CD4-positive, alpha-beta T cell (primary cell): Measurements from ENCODE around the gene ADAMTS17. TPM values are rescaled to one million over a fixed set of nuclear protein-coding genes. Genes with fewer than 3 reads are reported as not detected.

Experiments used
- ATAC-seq: fragments of 200-7000 bp; cut with Tn5 transposase; one replicate; pipeline ENCODE4 v1.10.0; 2022; ENCODE audit warnings: mild to moderate bottlenecking; ENCODE audit not compliant: poor library complexity
- CTCF ChIA-PET: fragments of 350-600 bp; sonication (Branson Sonifier 250); formaldehyde crosslinking; loops from one replicate; lab custom pipeline; 2021; ENCODE audit warnings: antibody characterized with exemption, inconsistent platforms; lab: Charles Lee
- POLR2A ChIA-PET: fragments of 350-600 bp; sonication (Branson Sonifier 250); formaldehyde crosslinking; loops from one replicate; lab custom pipeline; 2021; ENCODE audit warnings: antibody characterized with exemption, inconsistent platforms; lab: Charles Lee
- DNase-seq, 14 experiments: peaks; one replicate each; pipeline ENCODE4 v3.0.0-alpha.2; 2013 to 2020; ENCODE audit warnings: mixed read lengths in 2 of 14
- H3K27ac ChIP-seq, 2 donors: one replicate each; pipeline versions ENCODE4 v1.5.1 to v1.7.0; 2013; ENCODE audit warnings: low read length in 2 of 2, low read depth in 1 of 2, mild to moderate bottlenecking in 1 of 2
- H3K27me3 ChIP-seq, 2 experiments: 1 replicate in 1 of 2; 2 replicates in 1 of 2; pipeline versions ENCODE4 v1.6.1 to v1.7.0; 2013; ENCODE audit warnings: low read length in 2 of 2, control low read depth in 1 of 2, mild to moderate bottlenecking in 1 of 2, moderate library complexity in 1 of 2; ENCODE audit not compliant: insufficient read depth in 2 of 2, control insufficient read depth in 1 of 2
- H3K36me3 ChIP-seq: one replicate; pipeline ENCODE4 v1.6.1; 2013; ENCODE audit warnings: low read length, control low read depth; ENCODE audit not compliant: insufficient read depth
- H3K4me1 ChIP-seq: one replicate; pipeline ENCODE4 v1.6.1; 2013; ENCODE audit warnings: low read length, control low read depth; ENCODE audit not compliant: insufficient read depth
- H3K4me3 ChIP-seq: one replicate; pipeline ENCODE4 v1.5.1; 2013; ENCODE audit warnings: mild to moderate bottlenecking, low read length, moderate library complexity
- H3K9me3 ChIP-seq, 2 experiments: 1 replicate in 1 of 2; 2 replicates in 1 of 2; pipeline versions ENCODE4 v1.6.1 to v1.7.0; 2013; ENCODE audit warnings: low read length in 2 of 2, mild to moderate bottlenecking in 2 of 2, control low read depth in 1 of 2, moderate library complexity in 1 of 2; ENCODE audit not compliant: control insufficient read depth in 1 of 2, insufficient read depth in 1 of 2
- H3K27ac Mint-ChIP-seq: one replicate; pipeline ENCODE4 v1.8.0; 2020; ENCODE audit warnings: mixed read lengths
- H3K27me3 Mint-ChIP-seq: one replicate; pipeline ENCODE4 v1.8.0; 2021; ENCODE audit warnings: mixed read lengths
- H3K36me3 Mint-ChIP-seq: one replicate; pipeline ENCODE4 v1.8.0; 2021; ENCODE audit warnings: low read depth, mixed read lengths
- H3K4me1 Mint-ChIP-seq: one replicate; pipeline ENCODE4 v1.8.0; 2021; ENCODE audit warnings: low read depth, mixed read lengths
- H3K4me3 Mint-ChIP-seq: one replicate; pipeline ENCODE4 v1.8.0; 2020; ENCODE audit warnings: mild to moderate bottlenecking, mixed read lengths
- H3K9me3 Mint-ChIP-seq: one replicate; pipeline ENCODE4 v1.8.0; 2020; ENCODE audit warnings: mixed read lengths
- intact Hi-C, 2 experiments: fragments of 100-400 bp; cut with DNase I in 1 of 2; cut with micrococcal nuclease in 1 of 2; formaldehyde crosslinking; loops; one replicate each; pipeline versions ENCODE4 v1.15.1 to v1.9.0; 2023 to 2025; cut with DNase I, micrococcal nuclease
- total RNA-seq, 174 experiments: library from RNA in 2 of 174; stranded (reverse) in 2 of 174; gene quantifications; one replicate each; pipeline ENCODE4 v1.2.3 and lab custom pipeline; 2021 to 2026
- TF ChIP-seq, protein P1 (sequence below): fragments of 200-600 bp; IDR thresholded peaks from one replicate; pipeline ENCODE4 v1.8.0; 2022; ENCODE audit warnings: antibody characterized with exemption, mild to moderate bottlenecking

ADAMTS17 gene
- total RNA-seq, 2 experiments from 2014 or later, result 9.9 to 13.2 TPM

DNA sequence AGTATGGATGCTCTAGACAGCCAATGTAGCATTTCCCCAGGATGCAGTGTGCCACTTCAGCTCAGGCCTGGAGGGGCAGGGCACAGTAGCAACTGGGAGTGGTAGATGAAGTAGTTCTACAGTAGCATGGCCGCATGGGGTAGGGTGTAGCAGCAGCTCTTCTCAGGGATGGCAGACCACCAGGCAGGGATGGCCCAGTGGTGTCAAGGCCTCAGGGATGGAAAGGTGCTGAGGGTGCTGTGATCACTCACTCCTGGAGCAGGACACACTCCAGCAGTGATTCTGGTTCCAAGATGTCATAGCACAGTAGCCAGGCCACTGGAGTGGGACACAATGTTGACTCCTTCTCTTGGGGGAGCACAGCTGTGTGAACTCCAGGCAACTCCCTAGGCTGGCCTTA lies 397.6 kb downstream of the ADAMTS17 start:
- TF ChIP-seq, protein P1, sequence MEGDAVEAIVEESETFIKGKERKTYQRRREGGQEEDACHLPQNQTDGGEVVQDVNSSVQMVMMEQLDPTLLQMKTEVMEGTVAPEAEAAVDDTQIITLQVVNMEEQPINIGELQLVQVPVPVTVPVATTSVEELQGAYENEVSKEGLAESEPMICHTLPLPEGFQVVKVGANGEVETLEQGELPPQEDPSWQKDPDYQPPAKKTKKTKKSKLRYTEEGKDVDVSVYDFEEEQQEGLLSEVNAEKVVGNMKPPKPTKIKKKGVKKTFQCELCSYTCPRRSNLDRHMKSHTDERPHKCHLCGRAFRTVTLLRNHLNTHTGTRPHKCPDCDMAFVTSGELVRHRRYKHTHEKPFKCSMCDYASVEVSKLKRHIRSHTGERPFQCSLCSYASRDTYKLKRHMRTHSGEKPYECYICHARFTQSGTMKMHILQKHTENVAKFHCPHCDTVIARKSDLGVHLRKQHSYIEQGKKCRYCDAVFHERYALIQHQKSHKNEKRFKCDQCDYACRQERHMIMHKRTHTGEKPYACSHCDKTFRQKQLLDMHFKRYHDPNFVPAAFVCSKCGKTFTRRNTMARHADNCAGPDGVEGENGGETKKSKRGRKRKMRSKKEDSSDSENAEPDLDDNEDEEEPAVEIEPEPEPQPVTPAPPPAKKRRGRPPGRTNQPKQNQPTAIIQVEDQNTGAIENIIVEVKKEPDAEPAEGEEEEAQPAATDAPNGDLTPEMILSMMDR, result no peak
- no peak overlapping the region for H3K27ac ChIP-seq
- no peak for DNase-seq
- H3K4me1 ChIP-seq, result no peaks in the 10 kb centered on the region
- peaks cover 20% of the 10 kb centered on the region for H3K9me3 Mint-ChIP-seq
- no peaks in the 10 kb centered on the region for H3K4me1 Mint-ChIP-seq
- no peaks in the 10 kb centered on the region for H3K27me3 ChIP-seq
- POLR2A ChIA-PET, result no interaction called here
- intact Hi-C loops, result no loop called here
- no peak overlapping the region for H3K27ac Mint-ChIP-seq
- no peak overlapping the region for H3K4me3 ChIP-seq
- no peak for ATAC-seq
- no peak overlapping the region for H3K4me3 Mint-ChIP-seq
- H3K9me3 ChIP-seq, result peaks cover 25 to 28% of the 10 kb centered on the region in 2 experiments
- H3K27me3 Mint-ChIP-seq, result peaks cover 8% of the 10 kb centered on the region
- no peaks in the 10 kb centered on the region for H3K36me3 ChIP-seq
- H3K36me3 Mint-ChIP-seq, result peaks cover 9% of the 10 kb centered on the region
- CTCF ChIA-PET, result no interaction called here

DNA sequence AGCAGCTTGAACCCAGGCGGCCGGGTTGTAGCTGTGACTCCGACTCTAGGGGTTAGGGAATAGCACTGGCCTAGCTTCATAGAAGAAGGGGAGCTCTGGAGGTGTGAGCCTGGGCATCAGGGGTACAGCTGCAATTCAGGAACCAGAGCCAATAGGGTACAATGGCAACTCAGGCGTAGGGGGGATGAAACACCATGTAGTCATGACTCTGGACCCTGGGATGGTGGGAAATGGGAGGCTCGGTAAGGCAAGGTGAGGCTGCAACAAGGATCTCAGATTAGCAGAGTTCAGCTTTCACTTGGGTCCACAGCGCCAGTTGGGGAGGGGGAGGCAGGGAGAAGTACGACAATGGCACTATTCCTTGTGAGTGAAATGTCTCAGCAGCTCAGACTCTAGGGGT lies 398.3 kb downstream of the ADAMTS17 start:
- Mint-ChIP-seq H3K4me1 (no peaks in the 10 kb centered on the region), H3K27ac (no peak overlapping the region), H3K9me3 (peaks cover 23% of the 10 kb centered on the region), H3K36me3 (peaks cover 9% of the 10 kb centered on the region), H3K4me3 (no peak overlapping the region), H3K27me3 (peaks cover 13% of the 10 kb centered on the region)
- no peaks in the 10 kb centered on the region for H3K36me3 ChIP-seq
- POLR2A ChIA-PET, result no interaction called here
- H3K4me3 ChIP-seq, result no peak overlapping the region
- TF ChIP-seq, protein P1, result no peak
- ATAC-seq, result no peak
- no peak overlapping the region for H3K27ac ChIP-seq
- H3K4me1 ChIP-seq, result no peaks in the 10 kb centered on the region
- no peak for DNase-seq
- CTCF ChIA-PET, result no interaction called here
- H3K27me3 ChIP-seq, result no peaks in the 10 kb centered on the region
- intact Hi-C loops, result no loop called here
- H3K9me3 ChIP-seq, result peaks cover 25 to 28% of the 10 kb centered on the region in 2 experiments

DNA sequence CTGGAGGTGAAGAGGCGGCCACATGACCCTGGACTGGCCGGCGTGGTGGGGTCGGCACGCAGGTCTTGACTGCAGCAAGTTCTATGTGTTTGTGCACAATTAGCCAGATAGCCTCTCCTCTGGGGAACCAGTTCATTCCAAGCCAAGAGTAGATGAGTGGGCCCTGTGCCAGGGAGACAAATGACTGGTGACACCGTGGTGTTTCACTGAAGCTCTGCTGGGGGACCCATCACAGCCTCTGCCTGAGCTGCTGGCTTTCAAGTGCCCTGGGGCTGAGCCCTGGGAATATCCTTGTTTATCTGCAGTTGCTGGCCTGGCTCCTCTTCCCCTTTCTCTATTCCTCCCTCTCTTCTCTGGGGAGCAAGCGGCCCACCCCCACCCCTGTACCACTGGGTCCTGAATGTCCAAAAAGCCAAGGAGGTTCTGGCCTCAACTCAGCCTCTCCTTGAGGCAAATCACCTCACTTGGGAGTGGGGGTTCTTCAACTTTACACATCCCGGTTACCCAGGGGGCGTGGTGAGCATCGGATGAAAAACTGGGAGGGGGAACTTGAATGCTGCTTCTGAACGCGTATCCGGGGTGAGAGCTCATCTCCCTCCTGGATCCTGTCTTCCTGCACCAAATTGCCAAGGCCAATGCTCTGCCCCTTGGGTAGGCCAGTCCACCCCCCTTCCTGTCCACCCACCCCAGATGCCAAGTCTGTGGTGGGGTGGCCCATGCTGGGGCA lies 408.9 kb downstream of the ADAMTS17 start:
- POLR2A ChIA-PET, result no interaction called here
- DNase-seq, result peak in 1 of 14 experiments; percentile 11
- CTCF ChIA-PET, result interaction anchor here (1.9 kb wide), 1 partner anchor 406 kb away, joined by 4 read pairs; no protein-coding TSS in a partner anchor
- Histone ChIP-seq H3K4me1 (peaks cover 13% of the 10 kb centered on the region), H3K4me3 (no peak overlapping the region), H3K36me3 (no peaks in the 10 kb centered on the region), H3K27ac (no peak overlapping the region), H3K9me3 (no peaks in the 10 kb centered on the region), H3K27me3 (no peaks in the 10 kb centered on the region)
- Mint-ChIP-seq H3K27ac (no peak overlapping the region), H3K9me3 (no peaks in the 10 kb centered on the region), H3K4me1 (peaks cover 15% of the 10 kb centered on the region), H3K4me3 (no peak overlapping the region), H3K36me3 (no peaks in the 10 kb centered on the region), H3K27me3 (peaks cover 2% of the 10 kb centered on the region)
- TF ChIP-seq, protein P1, result no peak
- no peak for ATAC-seq
- intact Hi-C loops, result loop anchor here in 1 of 2 experiments (5.0 to 10.0 kb wide), 3 partner anchors 199 to 1712 kb away; partner anchors contain the start of gene LYSMD4
